GM18520 (cell line): ENCODE results near the gene FLYWCH1.

ENCODE experiments used
- ATAC-seq: cut with Tn5 transposase; IDR thresholded peaks from one replicate; pipeline ENCODE4 v1.9.1; 2021; ENCODE audit not compliant: unreplicated experiment

FLYWCH1 gene

GRCh38 chr16:2911638-2912329, at the start of gene FLYWCH1:
Gene FLYWCH1 (plus strand): TSS chr16:2911931. CDS start chr16:2929686, 17,755 bp downstream.
- ATAC-seq = peak; percentile 89

- no peak for ATAC-seq
Observed at GRCh38 chr16:2865651-2866050, 46.1 kb upstream of the FLYWCH1 start.

GRCh38 chr16:2866431-2866830, 45.3 kb upstream of the FLYWCH1 start:
- no peak for ATAC-seq

- no peak for ATAC-seq
Observed at GRCh38 chr16:2867661-2867986, 44.1 kb upstream of the FLYWCH1 start.

- ATAC-seq = peak; percentile 66
Observed at GRCh38 chr16:2867987-2868789, 43.5 kb upstream of the FLYWCH1 start.

- no peak for ATAC-seq
Observed at GRCh38 chr16:2871926-2872325, 39.8 kb upstream of the FLYWCH1 start.

GRCh38 chr16:2874032-2874911, 37.5 kb upstream of the FLYWCH1 start:
- no peak for ATAC-seq

- ATAC-seq = peak; percentile 64
Observed at GRCh38 chr16:2874912-2875362, 36.8 kb upstream of the FLYWCH1 start.

GRCh38 chr16:2879854-2880508, 31.8 kb upstream of the FLYWCH1 start:
- ATAC-seq = no peak

- no peak for ATAC-seq
Observed at GRCh38 chr16:2881783-2882649, 29.7 kb upstream of the FLYWCH1 start.

- peak; percentile 86 for ATAC-seq
Observed at GRCh38 chr16:2882650-2883457, 28.9 kb upstream of the FLYWCH1 start, which contains the start of gene FLYWCH2. Gene FLYWCH2 (plus strand): TSS chr16:2883215. CDS start chr16:2896450, 13,235 bp downstream.

- no peak for ATAC-seq
Observed at GRCh38 chr16:2883458-2883908, 28.2 kb upstream of the FLYWCH1 start.

GRCh38 chr16:2884041-2884451, 27.7 kb upstream of the FLYWCH1 start:
- ATAC-seq = no peak

GRCh38 chr16:2894231-2894630, 17.5 kb upstream of the FLYWCH1 start:
- ATAC-seq = no peak

GRCh38 chr16:2895813-2896212, 15.9 kb upstream of the FLYWCH1 start:
- no peak for ATAC-seq

- no peak for ATAC-seq
Observed at GRCh38 chr16:2896480-2897010, 15.2 kb upstream of the FLYWCH1 start.

- no peak for ATAC-seq
Observed at GRCh38 chr16:2897110-2897509, 14.6 kb upstream of the FLYWCH1 start.

GRCh38 chr16:2898831-2899563, 12.7 kb upstream of the FLYWCH1 start:
- no peak for ATAC-seq
